IgD-negative memory B cell (primary cell): ENCODE data around the gene UGP2. TPM values are rescaled to one million over a fixed set of nuclear protein-coding genes. Genes with fewer than 3 reads are reported as not detected.

Experiments used
- H3K27ac Mint-ChIP-seq, 3 donors: one replicate each; pipeline ENCODE4 v1.8.0; 2020 to 2022; ENCODE audit warnings: mild to moderate bottlenecking in 3 of 3, mixed read lengths in 3 of 3, moderate library complexity in 1 of 3
- H3K27me3 Mint-ChIP-seq: one replicate; pipeline ENCODE4 v1.8.0; 2021; ENCODE audit warnings: mixed read lengths
- H3K36me3 Mint-ChIP-seq: one replicate; pipeline ENCODE4 v1.8.0; 2020; ENCODE audit warnings: mild to moderate bottlenecking, mixed read lengths
- H3K4me1 Mint-ChIP-seq, 3 donors: one replicate each; pipeline ENCODE4 v1.8.0; 2020 to 2022; ENCODE audit warnings: mixed read lengths in 3 of 3, mild to moderate bottlenecking in 1 of 3
- H3K4me3 Mint-ChIP-seq, 4 donors: one replicate each; pipeline ENCODE4 v1.8.0; 2020 to 2022; ENCODE audit warnings: mild to moderate bottlenecking in 4 of 4, mixed read lengths in 4 of 4, moderate library complexity in 3 of 4
- H3K9me3 Mint-ChIP-seq, 3 donors: one replicate each; pipeline ENCODE4 v1.8.0; 2020 to 2021; ENCODE audit warnings: mixed read lengths in 3 of 3, mild to moderate bottlenecking in 1 of 3
- polyA plus RNA-seq: library from polyadenylated mRNA; unstranded; fragments of 300-500 nt; fragmentation: Illumina TruSeq; gene quantifications from one replicate; pipeline ENCODE4 v1.2.3, GENCODE V29; 2021

UGP2 gene
- polyA plus RNA-seq, 1 donor from 2014 or later: 79.8 TPM

DNA sequence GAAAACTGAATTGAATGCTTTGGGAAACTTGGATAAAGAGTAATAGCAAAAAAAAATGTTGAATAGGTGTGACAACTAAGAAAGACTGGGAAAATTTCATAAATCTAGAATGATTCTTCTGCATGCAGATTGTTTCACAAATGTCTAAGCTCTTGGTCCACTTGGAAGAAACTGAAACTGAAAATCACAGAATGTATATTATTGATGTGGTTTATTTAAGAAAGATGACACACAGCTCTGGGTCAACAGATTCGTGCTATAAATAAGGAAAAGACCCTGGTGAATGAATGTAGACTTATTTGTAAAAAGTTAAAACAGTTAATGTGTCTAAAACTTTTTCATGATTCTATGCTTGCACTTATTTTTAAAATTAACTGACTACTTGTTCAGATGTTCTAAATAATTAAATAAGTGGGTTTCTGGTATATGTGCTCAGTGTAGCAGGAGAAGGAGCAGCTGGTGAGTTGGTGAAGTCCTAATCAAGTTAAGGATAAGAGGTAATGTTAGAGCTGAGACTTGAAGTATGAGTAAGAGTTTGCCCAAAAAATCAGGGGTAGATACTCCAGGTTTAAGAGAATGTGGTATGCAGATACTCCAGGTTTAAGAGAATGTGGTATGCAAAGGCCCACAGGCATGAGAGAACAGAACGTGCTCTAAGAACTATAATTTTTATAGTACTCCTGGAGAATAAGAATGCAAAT lies 24.5 kb downstream of the UGP2 start:
- H3K4me3 Mint-ChIP-seq: no peak overlapping the region
- no peaks in the 10 kb centered on the region for H3K9me3 Mint-ChIP-seq
- no peak overlapping the region for H3K27ac Mint-ChIP-seq
- H3K36me3 Mint-ChIP-seq: peaks cover 9% of the 10 kb centered on the region
- peaks cover 7 to 14% (median 9%) of the 10 kb centered on the region in 3 donors for H3K4me1 Mint-ChIP-seq
- H3K27me3 Mint-ChIP-seq: no peaks in the 10 kb centered on the region

DNA sequence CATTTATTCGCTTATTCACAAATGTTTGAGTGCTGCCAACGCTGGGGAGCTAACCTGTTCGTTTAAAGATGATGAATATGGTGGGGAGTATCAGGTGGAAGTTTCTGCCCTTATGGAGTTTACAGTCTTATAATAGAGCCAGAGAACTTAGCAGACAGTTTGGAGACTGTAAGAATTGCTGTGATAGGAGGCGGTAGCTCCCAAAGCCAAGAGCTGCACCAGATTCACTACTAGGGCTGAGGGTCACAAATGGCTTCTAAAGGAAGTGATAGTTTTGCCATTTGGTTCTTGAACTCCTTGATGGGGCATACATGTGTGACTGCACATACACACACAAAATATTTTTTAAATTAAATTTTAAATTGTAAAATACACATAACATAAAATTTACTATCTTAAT lies 29.0 kb downstream of the UGP2 start:
- Mint-ChIP-seq H3K27me3 (no peaks in the 10 kb centered on the region), H3K4me3 (no peak overlapping the region), H3K9me3 (no peaks in the 10 kb centered on the region), H3K4me1 (peaks cover 7 to 10% (median 8%) of the 10 kb centered on the region in 3 donors), H3K36me3 (peaks cover 13% of the 10 kb centered on the region), H3K27ac (no peak overlapping the region)

DNA sequence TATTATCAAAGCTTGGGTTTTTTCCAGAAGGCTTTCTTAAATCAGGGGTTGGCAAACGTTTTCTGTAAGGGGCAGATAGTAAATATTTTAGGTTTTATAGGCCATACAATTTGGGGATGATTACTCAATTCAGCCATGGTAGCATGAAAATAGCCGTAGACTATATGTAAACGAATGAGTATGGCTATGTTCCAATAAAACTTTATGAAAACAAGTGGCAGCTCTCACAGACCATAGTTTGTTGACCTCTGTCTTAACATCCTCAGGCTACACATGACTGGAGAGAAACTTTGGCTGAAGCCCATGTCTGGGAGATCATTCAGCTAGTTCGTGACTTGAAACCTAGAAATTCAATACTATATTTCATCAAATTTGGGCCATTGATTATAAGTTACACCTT lies 30.2 kb downstream of the UGP2 start:
- H3K4me3 Mint-ChIP-seq: no peak overlapping the region
- H3K4me1 Mint-ChIP-seq: peaks cover 4 to 10% (median 4%) of the 10 kb centered on the region in 3 donors
- H3K9me3 Mint-ChIP-seq: no peaks in the 10 kb centered on the region
- H3K27me3 Mint-ChIP-seq: no peaks in the 10 kb centered on the region
- peaks cover 6% of the 10 kb centered on the region for H3K36me3 Mint-ChIP-seq
- no peak overlapping the region for H3K27ac Mint-ChIP-seq

DNA sequence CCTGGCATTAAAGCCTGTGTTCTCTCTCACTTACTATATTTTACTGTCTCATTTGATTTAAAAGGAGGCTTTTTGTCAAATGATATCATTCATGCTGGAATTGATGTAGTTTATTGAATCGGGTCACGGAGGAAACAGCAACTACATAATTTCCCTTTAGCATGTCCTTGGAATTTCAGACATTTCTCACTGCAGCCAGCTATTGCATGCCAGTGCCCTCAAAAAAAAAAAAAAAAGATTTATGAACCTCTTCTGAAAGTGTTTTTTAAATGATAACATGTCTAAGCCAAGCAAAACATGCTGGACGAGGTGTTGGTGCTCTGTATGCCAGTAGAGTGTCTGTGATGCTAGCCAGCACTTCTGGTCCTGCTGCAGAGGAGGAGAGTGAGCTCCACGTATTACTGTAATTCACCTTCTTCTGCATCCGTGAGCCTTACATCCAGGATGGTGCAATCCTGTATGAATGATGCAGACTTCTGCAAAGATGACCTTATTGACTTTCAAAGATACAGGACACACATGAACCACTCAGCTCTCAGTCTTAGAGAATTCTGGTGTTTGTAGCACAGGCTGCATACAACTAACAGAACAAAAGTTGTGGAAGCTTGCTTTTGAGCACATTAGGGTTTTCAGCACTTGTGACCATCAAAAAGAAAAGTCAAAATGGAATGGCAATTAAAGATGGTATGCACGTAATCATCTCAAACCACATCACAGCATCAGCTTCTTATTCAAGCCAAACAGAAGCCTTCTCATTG lies 31.1 kb downstream of the UGP2 start:
- H3K27me3 Mint-ChIP-seq: no peaks in the 10 kb centered on the region
- H3K4me3 Mint-ChIP-seq: no peak overlapping the region
- no peaks in the 10 kb centered on the region for H3K9me3 Mint-ChIP-seq
- peaks cover 6% of the 10 kb centered on the region for H3K36me3 Mint-ChIP-seq
- no peak overlapping the region for H3K27ac Mint-ChIP-seq
- H3K4me1 Mint-ChIP-seq: peaks cover 4 to 10% (median 4%) of the 10 kb centered on the region in 3 donors

DNA sequence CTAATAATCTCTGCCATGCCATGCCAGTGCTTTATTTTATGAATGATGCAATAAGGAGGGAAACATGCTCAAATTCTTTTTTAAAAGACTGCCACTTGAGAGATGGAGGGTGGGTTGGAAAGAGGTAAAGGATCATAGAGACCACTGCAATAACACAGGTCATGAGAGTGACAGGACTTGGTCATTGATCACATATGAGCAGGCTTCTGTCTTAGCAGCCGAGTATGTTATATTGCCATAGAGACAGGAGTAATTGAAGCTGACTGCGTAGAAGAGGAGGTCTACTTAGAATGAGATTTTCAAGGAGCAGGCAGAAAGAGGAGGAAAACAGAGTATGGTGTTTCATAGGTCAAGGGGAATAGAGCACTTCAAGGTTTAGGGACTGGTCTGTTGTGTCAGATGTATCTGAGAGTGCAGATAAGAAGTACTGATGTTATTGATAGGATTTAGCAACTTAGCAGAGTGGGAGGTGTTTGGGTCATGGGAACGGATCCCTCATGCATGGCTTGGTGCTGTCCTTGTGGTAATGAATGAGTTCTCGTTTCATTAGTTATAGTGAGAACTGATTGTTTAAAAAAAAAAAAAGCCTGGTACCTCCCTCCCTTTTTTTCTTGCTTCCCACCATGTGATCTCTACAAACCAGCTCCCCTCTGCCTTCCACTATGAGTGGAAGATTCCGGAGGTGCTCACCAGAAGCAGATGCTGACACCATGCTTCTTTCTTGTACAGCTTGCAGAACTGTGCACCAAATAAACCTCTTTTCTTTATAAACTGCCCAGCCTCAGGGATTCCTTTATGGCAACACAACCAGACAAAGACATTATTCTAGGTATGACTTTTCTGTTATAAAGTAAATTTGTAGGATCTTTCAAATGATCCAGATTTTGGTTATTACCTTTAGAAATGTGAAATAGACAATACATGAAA lies 32.8 kb downstream of the UGP2 start:
- Mint-ChIP-seq H3K27ac (no peak overlapping the region), H3K4me1 (peaks cover 2 to 5% (median 4%) of the 10 kb centered on the region in 3 donors), H3K27me3 (no peaks in the 10 kb centered on the region), H3K9me3 (no peaks in the 10 kb centered on the region), H3K4me3 (peak overlapping the region in 1 of 4 donors; percentile 13), H3K36me3 (peaks cover 6% of the 10 kb centered on the region)

DNA sequence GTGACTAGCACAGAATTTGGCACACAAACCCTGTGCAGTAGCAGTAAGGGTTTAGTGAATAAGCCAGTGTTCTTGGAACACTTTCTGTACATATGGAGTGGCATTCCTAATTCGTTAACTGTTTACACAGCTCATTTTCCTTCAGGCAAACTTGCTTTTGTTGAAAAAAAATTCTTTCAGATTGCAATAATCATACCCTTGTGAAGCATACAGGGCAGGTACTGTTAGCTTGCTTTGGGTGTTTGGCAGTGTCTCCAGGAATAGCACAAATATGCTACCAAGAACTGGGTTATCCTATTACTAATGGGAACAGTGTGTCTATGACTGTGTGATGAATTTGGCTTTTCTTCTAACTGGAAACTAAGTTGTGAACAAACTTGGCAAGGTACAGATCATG lies 33.4 kb downstream of the UGP2 start:
- Mint-ChIP-seq H3K36me3 (peaks cover 6% of the 10 kb centered on the region), H3K4me1 (peaks cover 2 to 5% (median 4%) of the 10 kb centered on the region in 3 donors), H3K27ac (peak overlapping the region in 1 of 3 donors; percentile 47), H3K27me3 (no peaks in the 10 kb centered on the region), H3K4me3 (no peak overlapping the region), H3K9me3 (no peaks in the 10 kb centered on the region)

DNA sequence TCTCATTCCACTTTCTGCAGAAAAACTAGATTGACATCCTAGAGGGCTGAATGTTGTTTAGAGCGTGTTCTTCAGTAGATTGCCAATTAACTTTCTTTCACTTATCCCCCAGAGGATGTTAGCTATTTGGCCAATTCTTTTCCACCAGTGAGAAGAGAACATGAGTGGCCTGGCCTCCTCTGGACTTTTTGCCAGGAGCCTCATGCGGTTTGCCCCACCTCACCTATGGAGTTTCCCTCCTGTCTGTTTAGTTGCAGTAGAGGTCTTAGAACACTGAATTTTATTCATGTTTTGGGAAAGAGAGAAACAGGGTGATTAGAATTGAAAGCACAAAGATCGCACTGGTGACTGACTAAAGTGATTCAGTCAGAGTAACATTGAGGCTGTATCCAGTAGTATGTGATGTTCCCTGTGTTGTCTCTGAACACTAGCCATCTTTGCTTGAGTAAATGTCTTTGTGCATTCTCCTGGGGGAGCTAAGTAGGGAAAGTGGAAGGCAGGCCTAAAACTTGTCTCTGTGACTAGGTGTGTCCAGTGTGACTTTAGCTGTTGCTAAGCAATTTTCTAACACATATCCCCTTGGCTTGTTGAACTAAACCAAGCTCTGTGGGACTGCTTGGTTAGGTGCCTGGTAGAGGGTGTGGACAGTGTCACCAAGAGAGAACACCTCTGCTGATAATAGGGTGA lies 34.0 kb downstream of the UGP2 start:
- H3K4me1 Mint-ChIP-seq: peaks cover 2 to 5% (median 4%) of the 10 kb centered on the region in 3 donors
- H3K4me3 Mint-ChIP-seq: no peak overlapping the region
- H3K27ac Mint-ChIP-seq: peak overlapping the region in 1 of 3 donors; percentile 73
- H3K9me3 Mint-ChIP-seq: no peaks in the 10 kb centered on the region
- H3K27me3 Mint-ChIP-seq: no peaks in the 10 kb centered on the region
- H3K36me3 Mint-ChIP-seq: peaks cover 4% of the 10 kb centered on the region

DNA sequence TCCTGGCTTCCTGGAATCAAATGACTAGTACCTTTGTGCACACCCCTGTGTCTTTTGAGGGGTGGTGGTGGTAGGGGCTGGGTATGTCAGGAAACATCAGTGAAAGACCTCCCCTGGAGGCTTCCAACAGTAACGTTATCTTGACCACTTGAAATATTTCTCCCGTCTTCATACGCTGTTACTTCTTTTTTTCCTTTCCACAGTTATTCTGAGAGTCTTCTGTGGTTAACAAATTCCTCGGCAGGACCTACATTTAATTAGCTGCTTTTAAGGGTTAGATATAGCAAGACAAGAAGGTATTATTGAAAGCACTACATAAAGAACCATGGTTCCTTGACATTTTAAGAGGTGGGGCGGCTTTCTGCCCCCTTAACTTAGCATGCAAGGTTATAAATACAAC lies 34.6 kb downstream of the UGP2 start:
- H3K27me3 Mint-ChIP-seq: no peaks in the 10 kb centered on the region
- H3K4me3 Mint-ChIP-seq: no peak overlapping the region
- H3K4me1 Mint-ChIP-seq: peaks cover 2 to 5% (median 4%) of the 10 kb centered on the region in 3 donors
- H3K9me3 Mint-ChIP-seq: no peaks in the 10 kb centered on the region
- peak overlapping the region in 2 of 3 donors; percentile 59 to 73 for H3K27ac Mint-ChIP-seq
- H3K36me3 Mint-ChIP-seq: peaks cover 5% of the 10 kb centered on the region

DNA sequence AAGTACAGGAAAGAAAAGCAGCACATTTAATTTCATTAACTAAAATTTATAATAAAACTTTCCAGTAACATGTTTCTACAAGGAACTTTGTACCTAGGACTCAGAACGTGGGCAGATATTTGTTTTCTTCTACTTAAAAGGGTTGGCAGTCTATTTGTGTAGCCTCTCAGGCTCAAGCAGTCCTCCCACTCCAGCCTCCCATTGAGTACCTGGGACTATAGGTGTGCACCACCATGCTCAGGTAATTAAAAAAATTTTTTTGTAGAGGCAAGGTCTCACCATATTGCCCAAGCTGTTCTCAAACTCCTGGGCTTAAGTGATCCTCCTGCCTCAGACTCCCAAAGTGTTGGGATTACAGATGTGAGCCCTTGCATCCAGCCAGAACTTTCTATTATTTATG lies 36.8 kb downstream of the UGP2 start:
- Mint-ChIP-seq H3K4me3 (no peak overlapping the region), H3K9me3 (no peaks in the 10 kb centered on the region), H3K27ac (no peak overlapping the region), H3K36me3 (peaks cover 5% of the 10 kb centered on the region), H3K27me3 (no peaks in the 10 kb centered on the region), H3K4me1 (peaks cover under 1 to 5% (median 4%) of the 10 kb centered on the region in 3 donors)

DNA sequence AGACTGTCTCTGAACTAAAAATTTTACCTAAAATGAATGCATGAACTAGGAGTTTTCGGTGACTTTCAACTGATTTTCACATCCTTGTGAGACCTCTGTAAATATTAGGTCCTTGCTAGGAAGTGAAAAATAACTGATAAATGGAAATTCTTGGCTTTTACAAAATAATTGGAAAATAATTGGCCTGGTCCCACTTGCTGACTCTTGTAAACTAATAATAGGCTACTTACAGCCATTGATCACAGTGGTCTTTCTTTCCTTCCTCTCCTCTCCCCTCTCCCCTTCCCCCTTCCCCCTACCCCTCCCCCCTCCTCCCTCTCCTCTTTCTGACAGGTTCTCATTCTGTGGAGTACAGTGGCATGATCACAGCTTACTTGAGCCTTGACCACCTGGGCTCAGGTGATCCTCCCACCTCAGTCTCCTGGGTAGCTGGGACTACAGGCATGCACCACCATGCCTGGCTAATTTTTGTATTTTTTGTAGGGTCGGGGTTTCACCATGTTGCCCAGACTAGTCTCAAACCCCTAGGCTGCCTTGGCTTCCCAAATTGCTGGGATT lies 38.3 kb downstream of the UGP2 start:
- Mint-ChIP-seq H3K27ac (no peak overlapping the region), H3K36me3 (peaks cover 4% of the 10 kb centered on the region), H3K9me3 (no peaks in the 10 kb centered on the region), H3K4me3 (no peak overlapping the region), H3K4me1 (peaks cover 0 to 5% (median 4%) of the 10 kb centered on the region in 3 donors), H3K27me3 (no peaks in the 10 kb centered on the region)

DNA sequence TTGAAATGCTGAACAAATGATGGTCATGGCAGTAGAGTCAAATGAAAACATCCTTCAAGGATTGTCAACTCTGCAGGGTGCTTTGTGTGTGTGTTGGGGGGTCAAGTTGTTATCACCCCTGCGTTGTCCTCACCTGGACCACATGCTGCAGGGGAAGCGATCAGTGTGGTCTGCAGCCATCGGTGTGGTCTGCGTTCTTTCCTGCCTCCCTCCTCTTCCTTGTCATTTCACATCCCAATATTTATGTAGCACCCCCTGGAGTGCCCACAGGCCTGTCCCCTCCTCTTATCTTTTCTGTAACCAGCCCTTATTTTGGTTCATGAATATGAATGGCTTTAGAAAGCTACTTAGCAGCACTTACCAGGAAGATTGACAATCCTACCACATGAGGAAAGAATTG lies 38.9 kb downstream of the UGP2 start:
- Mint-ChIP-seq H3K4me1 (peaks cover 0 to 5% (median 2%) of the 10 kb centered on the region in 3 donors), H3K27ac (peak overlapping the region in 1 of 3 donors; percentile 53)

DNA sequence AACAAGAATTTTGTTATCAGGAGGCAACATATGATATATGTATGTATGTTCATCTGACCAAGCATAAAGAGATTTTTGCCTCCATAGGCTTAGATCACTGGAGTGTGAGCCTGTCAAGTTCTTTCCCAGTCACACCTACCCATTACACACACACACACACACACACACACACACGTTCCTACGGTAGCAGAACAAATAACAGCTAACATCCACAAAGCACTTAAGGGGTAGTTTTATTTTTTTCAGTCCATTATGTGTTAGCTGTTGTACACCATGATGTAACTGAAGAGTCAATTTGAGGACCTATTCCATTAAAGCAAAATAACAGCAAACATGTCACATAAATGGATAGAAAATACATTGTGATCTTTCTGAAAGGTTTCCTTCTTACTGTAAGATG lies 39.5 kb downstream of the UGP2 start:
- no peak overlapping the region for H3K27ac Mint-ChIP-seq
- no peak overlapping the region for H3K4me3 Mint-ChIP-seq
- H3K4me1 Mint-ChIP-seq: peaks cover 0 to 4% (median 2%) of the 10 kb centered on the region in 3 donors
- H3K9me3 Mint-ChIP-seq: no peaks in the 10 kb centered on the region
- H3K27me3 Mint-ChIP-seq: no peaks in the 10 kb centered on the region
- H3K36me3 Mint-ChIP-seq: peaks cover 4% of the 10 kb centered on the region

More for the DNA sequence above, 38.9 kb downstream of the UGP2 start:
- Mint-ChIP-seq H3K9me3 (no peaks in the 10 kb centered on the region), H3K27me3 (no peaks in the 10 kb centered on the region), H3K36me3 (peaks cover 4% of the 10 kb centered on the region), H3K4me3 (no peak overlapping the region)

DNA sequence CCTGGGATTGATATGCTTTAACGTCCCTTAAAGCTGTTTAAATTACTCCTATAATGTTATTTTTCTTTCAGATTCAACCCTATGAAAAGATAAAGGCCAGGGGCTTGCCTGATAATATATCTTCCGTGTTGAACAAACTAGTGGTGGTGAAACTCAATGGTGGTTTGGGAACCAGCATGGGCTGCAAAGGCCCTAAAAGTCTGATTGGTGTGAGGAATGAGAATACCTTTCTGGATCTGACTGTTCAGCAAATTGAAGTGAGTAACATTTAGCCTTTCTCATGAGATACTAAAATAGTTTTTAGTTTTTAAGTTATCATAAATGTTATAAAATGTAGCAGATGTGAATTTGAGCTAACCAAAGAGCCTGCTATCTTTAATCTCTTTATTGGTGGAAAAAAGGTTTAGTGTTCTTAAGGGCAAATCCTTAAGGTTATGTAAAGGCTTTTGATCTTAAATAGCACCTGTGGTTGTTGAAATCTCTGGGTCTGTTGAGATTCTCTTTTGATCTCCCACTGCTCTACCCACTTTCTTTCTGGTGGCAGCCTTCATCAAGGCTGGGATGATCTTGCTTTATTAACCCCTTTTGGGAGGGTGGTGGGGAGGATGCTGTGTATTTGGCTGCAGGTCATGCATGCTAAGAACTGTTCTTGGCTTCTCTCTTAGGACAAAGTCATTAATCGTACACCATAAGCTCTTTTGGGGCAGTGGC lies 40.9 kb downstream of the UGP2 start:
- Mint-ChIP-seq H3K36me3 (peaks cover 4% of the 10 kb centered on the region), H3K27ac (no peak overlapping the region), H3K27me3 (no peaks in the 10 kb centered on the region), H3K4me3 (no peak overlapping the region), H3K9me3 (no peaks in the 10 kb centered on the region), H3K4me1 (no peaks in the 10 kb centered on the region)

DNA sequence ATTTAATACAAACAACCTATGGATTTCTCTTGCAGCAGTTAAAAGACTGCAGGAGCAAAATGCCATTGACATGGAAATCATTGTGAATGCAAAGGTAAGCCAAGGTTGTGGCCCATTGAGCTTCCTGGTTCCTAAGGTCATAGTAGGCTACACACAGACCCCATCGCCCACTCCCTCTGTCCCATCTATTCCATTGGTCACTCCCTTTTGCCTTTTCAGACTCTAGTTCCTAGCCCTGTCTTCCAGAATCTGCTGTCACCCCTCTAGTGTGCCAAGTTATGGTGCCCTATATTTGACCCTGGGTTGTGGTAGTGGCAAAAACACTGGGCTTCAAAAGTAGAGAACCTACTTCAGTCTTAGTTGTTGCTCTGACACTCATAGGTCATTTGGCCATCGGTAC lies 44.7 kb downstream of the UGP2 start:
- Mint-ChIP-seq H3K27ac (no peak overlapping the region), H3K9me3 (no peaks in the 10 kb centered on the region), H3K4me3 (no peak overlapping the region), H3K4me1 (no peaks in the 10 kb centered on the region), H3K27me3 (no peaks in the 10 kb centered on the region), H3K36me3 (peaks cover 2% of the 10 kb centered on the region)
